OCI-M1 (cell line): ENCODE data around the gene APOC1.
"Not testable (repeated sequence)": the region's sequence is repeated elsewhere in the genome, so short reads cannot be mapped to it uniquely, and the experiment has no call there.

Source experiments
- DNase-seq: peaks from one replicate; lab custom pipeline; 2025; lab: John Stamatoyannopoulos, UW

Gene APOC1

GRCh38 chr19:44912854-44913253, 1.6 kb upstream of the APOC1 start:
- peak; percentile 61 for DNase-seq

- DNase-seq = peak; percentile 93
Observed at GRCh38 chr19:44913512-44914432, 636 bp upstream of the APOC1 start.

GRCh38 chr19:44924243-44924725, 9.9 kb downstream of the APOC1 start:
- no peak for DNase-seq

- DNase-seq = peak; percentile 55
Observed at GRCh38 chr19:44925114-44925891, 10.9 kb downstream of the APOC1 start.

- not testable (repeated sequence) for DNase-seq
Observed at GRCh38 chr19:44926245-44927077, 12.1 kb downstream of the APOC1 start.

- DNase-seq = no peak
Observed at GRCh38 chr19:44927746-44928145, 13.3 kb downstream of the APOC1 start.

GRCh38 chr19:44930088-44930487, 15.7 kb downstream of the APOC1 start:
- no peak for DNase-seq

- no peak for DNase-seq
Observed at GRCh38 chr19:44931541-44931940, 17.1 kb downstream of the APOC1 start.

GRCh38 chr19:44939668-44940067, 25.3 kb downstream of the APOC1 start:
- DNase-seq = no peak

- DNase-seq = no peak
Observed at GRCh38 chr19:44942067-44942571, 27.7 kb downstream of the APOC1 start, which contains the start of gene APOC4. Gene APOC4 (plus strand): TSS chr19:44942237. CDS start chr19:44942278, 41 bp downstream.

GRCh38 chr19:44943801-44944249, 29.4 kb downstream of the APOC1 start:
- DNase-seq = peak; percentile 96

- no peak for DNase-seq
Observed at GRCh38 chr19:44947041-44947581, 32.7 kb downstream of the APOC1 start.

GRCh38 chr19:44948237-44948636, 33.8 kb downstream of the APOC1 start:
- DNase-seq = no peak

GRCh38 chr19:44948763-44949374, 34.5 kb downstream of the APOC1 start:
- DNase-seq = no peak

GRCh38 chr19:44949550-44949949, 35.1 kb downstream of the APOC1 start:
- no peak for DNase-seq

GRCh38 chr19:44951179-44952159, 37.1 kb downstream of the APOC1 start:
- DNase-seq = peak; percentile 89

- DNase-seq = no peak
Observed at GRCh38 chr19:44954278-44954648, 39.9 kb downstream of the APOC1 start.

- peak; percentile 98 for DNase-seq
Observed at GRCh38 chr19:44954649-44955504, 40.5 kb downstream of the APOC1 start, which contains the start of gene CLPTM1. Gene CLPTM1 (plus strand): TSS chr19:44955380. CDS start chr19:44955396, 16 bp downstream.
